OCI-LY7 (cell line): Measurements from ENCODE around the gene TMEM259.

Experiments used
- CTCF ChIP-seq: fragments of 200-600 bp; sonication (generic); conservative IDR thresholded peaks from 2 replicates; pipeline ENCODE4 v1.5.1; 2014; ENCODE audit warnings: mild to moderate bottlenecking, antibody characterized with exemption, low read length, moderate library complexity, mixed read lengths
- EZH2phosphoT487 ChIP-seq: fragments of 200-600 bp; sonication (generic); IDR thresholded peaks from 2 replicates; pipeline ENCODE4 v1.6.1; 2018; ENCODE audit warnings: low read depth, borderline replicate concordance, mild to moderate bottlenecking, mixed run types, antibody characterized with exemption, low read length, moderate library complexity, mixed read lengths

GRCh38 chr19:989381-990081, 31.4 kb downstream of the TMEM259 start:
- TF ChIP-seq CTCF (peak; percentile 54), EZH2phosphoT487 (no peak)
